Right lobe of liver (tissue), 4 donors: ENCODE results near the gene PIK3C2G.

ENCODE experiments used
- POLR2A ChIP-seq: fragments of 450-650 bp; IDR thresholded peaks from one replicate; pipeline ENCODE4 v1.6.1; 2017; ENCODE audit warnings: antibody characterized with exemption, mild to moderate bottlenecking
- TF ChIP-seq, protein P1 (sequence below), 4 donors: fragments of 200-600 bp in 3 of 4; fragments of 450-650 bp in 1 of 4; IDR thresholded peaks; one replicate each; pipeline versions ENCODE4 v1.5.1 to v1.8.0; 2016 to 2022; ENCODE audit warnings: antibody characterized with exemption in 4 of 4, mild to moderate bottlenecking in 2 of 4
- donor health status: DM: no; HTN: no; CAD: no.
- donor health status: DM: no; HTN: no; CAD: no.
- donor health status: DM: no; HTN: yes; CAD: no.

DNA sequence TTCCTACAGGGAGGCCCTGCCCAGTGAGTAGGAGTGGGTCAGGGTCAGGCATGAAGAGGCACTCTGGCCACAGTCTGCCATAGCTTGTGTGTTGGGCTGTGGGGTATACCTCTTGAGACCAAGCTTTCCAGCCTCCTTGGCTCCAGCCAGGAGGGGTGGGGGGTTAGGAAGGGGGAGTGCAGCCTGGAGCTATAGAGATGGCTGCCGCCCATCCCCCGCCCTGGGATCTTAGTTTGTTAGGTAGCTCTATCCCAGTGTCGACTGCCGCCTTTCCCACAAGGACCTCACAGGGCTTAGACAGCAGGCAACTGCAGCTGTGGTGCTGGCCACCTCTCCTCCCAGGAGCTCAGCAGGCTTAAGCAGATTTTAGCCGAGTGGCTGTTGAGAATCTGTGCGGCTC lies 260.1 kb downstream of the PIK3C2G start:
- TF ChIP-seq, protein P1, sequence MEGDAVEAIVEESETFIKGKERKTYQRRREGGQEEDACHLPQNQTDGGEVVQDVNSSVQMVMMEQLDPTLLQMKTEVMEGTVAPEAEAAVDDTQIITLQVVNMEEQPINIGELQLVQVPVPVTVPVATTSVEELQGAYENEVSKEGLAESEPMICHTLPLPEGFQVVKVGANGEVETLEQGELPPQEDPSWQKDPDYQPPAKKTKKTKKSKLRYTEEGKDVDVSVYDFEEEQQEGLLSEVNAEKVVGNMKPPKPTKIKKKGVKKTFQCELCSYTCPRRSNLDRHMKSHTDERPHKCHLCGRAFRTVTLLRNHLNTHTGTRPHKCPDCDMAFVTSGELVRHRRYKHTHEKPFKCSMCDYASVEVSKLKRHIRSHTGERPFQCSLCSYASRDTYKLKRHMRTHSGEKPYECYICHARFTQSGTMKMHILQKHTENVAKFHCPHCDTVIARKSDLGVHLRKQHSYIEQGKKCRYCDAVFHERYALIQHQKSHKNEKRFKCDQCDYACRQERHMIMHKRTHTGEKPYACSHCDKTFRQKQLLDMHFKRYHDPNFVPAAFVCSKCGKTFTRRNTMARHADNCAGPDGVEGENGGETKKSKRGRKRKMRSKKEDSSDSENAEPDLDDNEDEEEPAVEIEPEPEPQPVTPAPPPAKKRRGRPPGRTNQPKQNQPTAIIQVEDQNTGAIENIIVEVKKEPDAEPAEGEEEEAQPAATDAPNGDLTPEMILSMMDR (IDR thresholded peaks at IDR 0.05): no peak
- no peak for TF ChIP-seq POLR2A
